Left renal cortex interstitium (tissue), 4 donors: ENCODE results near the gene CCS. TPM values are rescaled to one million over a fixed set of nuclear protein-coding genes. Genes with fewer than 3 reads are reported as not detected.
"Not testable (repeated sequence)": the region's sequence is repeated elsewhere in the genome, so short reads cannot be mapped to it uniquely, and the experiment has no call there.

Experiments
- DNase-seq, 4 donors: peaks; one replicate each; pipeline ENCODE4 v3.0.0-alpha.2; 2013; ENCODE audit warnings: low read depth in 4 of 4, low spot score in 2 of 4, missing footprints in 1 of 4
- polyA plus RNA-seq, 4 donors: library from polyadenylated mRNA; unstranded; fragments of 120-200 nt; gene quantifications; one replicate each; pipeline ENCODE4 v1.2.1, GENCODE V29; 2013; ENCODE audit not compliant: insufficient read length in 4 of 4

CCS gene
- polyA plus RNA-seq, 4 donors, result 39.1 to 78.2 (median 64.9) TPM

DNA sequence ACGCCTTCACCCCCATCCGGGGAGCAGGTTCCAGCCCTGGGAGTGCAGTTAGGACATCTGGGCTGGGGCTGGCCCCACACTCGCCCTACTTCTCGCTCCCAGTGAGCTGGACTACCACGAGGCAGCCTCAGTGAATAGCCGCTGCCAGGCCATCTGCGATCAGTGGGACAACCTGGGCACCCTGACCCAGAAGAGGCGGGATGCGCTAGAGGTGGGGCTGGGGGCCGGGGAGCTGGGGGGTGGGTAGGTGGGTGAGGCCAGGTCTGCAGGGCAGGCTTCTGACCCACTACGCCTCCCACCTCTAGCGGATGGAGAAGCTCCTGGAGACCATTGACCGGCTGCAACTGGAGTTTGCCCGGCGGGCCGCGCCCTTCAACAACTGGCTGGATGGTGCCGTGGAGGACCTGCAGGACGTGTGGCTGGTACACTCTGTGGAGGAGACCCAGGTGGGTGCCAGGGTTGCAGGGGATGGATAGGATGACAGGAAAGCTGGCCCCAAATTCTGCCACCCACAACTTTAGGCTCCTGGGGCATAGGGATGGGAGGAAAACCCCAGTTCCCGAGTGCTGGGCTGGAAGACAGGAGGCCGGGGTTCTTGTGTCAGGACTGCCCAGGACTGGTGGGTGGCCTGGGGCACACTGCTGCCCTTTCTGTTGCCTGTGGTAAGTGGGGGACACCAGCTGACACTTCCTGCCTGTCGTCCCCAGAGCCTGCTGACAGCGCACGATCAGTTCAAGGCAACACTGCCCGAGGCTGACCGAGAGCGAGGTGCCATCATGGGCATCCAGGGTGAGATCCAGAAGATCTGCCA, 32.9 kb upstream of the CCS start:
- DNase-seq, result no peak

DNA sequence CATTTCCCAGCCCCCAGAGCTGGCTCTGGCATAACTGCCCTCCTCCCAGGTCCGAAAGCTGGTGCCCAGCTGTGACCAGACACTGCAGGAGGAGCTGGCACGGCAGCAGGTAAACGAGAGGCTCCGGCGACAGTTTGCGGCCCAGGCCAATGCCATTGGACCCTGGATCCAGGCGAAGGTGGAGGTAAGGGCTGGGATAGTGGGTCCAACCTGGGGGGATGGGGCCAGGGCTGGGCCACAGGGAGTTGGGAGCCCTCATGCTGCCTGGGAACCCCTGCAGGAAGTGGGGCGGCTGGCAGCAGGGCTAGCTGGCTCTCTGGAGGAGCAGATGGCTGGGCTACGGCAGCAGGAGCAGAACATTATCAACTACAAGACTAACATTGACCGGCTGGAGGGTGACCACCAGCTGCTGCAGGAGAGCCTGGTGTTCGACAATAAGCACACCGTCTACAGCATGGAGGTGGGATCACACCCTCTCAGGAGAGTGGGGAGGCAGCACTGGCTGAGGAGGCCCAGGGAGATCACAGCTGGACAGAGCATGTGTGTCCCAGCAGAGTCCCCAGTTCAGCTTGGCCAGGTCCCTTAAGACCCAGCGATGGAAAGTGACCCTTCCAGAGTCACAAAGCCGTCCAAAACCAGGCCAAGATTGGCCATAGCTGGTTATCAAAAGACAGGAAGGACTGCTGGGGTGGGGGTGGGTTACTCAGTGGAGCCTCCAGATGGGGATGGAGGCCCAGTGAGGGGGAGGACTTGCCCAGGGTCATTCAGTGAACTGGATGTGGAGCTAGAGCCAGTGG, 31.6 kb upstream of the CCS start:
- DNase-seq, result no peak

DNA sequence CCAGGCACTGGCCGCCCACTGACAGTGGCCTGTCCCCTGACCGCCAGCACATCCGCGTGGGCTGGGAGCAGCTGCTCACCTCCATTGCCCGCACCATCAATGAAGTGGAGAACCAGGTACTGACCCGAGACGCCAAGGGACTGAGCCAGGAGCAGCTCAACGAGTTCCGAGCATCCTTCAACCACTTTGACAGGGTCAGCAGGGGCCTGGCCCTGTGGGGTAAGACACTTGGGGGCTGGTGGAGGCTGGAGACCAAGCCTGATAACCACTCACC, 31.1 kb upstream of the CCS start:
- DNase-seq, result no peak

DNA sequence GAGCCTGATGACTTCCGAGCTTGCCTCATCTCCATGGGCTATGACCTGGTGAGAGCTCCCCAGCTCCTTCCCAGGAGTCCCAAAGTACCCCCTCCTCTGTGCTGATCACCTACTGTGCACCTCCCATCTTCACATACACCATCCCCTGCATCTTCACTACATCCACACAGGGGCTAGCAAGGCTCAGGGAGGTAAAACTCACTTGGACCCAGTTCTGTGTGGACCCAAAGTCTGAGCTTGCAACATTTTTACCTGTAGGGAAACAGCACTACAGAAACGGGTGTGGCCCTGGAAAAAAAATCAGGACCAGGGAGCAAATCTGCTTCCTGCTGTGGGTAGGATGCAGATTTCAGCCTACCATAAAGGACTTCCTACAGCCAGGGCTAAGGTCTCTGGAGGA, 30.7 kb upstream of the CCS start:
- DNase-seq, result no peak

DNA sequence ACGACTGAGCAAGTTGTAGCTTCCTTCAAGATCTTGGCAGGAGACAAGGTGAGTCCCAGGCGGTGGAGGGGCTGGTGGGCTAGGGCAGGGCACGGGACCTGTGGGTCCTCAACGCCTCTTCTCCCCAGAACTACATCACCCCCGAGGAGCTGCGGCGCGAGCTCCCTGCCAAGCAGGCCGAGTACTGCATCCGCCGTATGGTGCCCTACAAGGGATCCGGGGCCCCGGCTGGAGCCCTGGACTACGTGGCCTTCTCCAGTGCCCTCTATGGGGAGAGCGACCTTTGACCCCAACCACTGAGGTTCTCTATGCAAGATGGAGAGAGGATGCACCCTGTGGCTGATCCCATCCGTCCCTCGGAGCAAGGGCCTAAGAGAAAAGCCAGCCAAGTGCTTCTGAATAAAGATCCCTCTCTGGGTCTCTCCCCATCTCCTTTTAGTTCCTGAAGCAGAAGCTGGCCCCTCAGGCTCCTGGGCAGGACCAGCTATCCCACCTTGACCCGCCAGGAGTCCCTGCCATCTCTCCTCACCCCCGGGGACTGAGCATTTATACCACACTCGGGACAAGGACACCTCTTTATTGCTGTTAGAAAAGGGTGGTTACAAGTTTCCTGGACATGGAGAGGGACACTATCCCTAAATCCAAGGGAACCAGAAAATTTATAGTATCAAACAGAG, 29.9 kb upstream of the CCS start:
- no peak for DNase-seq

DNA sequence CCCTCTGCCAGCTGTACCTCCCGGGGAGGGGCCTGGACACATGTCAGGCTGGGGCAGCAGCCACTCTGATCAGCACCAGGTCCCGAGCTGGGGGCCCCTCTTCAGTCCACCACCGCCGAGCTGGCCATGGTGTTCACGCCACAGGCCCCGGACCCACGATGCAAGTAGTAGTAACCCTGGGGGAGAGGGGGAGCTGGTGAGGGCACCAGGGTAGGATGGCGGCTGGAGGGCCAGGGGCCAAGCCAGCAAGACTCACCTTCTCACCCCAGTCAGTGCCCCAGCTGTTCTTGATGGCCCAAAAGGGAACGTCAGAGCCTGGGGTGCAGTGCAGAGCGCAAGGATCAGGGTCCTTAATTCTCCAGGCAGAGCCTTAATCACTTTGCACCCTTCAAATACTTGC, 29.2 kb upstream of the CCS start:
- no peak for DNase-seq

DNA sequence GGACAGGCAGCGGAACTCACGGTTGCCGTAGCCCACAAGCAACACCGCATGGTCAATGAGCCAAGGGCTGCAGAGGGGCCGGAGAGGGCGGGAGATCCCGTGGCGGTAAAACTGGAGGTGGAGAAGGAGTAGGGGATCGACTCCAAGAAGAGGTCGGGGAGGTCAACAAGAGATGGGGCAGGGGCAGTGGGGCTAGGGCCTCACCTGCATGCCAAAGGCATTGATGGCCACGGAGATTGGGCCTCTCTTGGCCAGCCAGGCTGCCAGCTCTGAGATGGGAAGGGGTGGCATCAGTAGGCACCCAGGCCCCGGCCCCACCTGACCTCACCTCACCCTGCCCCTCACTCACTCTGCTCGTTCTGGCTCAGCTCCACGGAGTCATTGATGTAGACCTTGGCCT, 28.4 kb upstream of the CCS start:
- no peak for DNase-seq

DNA sequence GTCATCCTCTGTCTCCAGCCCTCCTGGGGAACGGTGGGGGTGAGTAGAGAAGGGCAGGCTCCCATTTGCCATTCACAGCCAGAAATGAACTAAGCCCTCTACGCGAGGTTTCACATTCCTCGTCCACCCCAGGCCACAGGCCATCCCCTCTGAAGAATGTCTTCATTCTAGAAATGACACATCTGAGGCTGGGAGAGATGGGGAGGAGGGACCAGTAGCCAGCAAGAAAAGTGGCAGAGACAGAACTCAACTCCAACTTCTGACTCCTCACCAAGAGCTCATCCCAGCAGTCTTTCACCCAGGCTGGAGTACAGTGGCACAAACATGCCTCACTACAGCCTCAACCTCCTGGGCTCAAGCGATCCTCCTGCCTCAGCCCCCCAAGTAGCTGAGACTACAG, 28.0 kb upstream of the CCS start:
- no peak for DNase-seq

DNA sequence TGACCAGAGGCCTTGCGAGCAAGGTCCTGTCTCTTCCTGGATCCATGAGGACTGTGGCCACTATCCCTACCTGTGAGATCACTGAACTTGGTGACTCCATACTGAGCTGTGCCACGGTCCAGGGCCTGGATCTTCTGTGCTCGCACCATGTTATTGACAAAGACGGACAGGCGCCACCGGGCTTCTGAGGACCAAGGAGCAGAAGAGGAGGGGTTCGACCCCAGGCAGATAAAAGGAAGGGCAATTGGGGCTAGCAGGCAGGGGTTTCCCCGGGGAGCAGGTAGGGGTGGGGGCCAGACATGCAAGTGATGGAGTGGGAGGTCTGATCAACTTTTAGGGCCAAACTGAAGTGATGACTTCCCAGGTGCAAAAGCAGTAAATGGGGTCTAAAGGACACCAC, 26.8 kb upstream of the CCS start:
- DNase-seq, result no peak

DNA sequence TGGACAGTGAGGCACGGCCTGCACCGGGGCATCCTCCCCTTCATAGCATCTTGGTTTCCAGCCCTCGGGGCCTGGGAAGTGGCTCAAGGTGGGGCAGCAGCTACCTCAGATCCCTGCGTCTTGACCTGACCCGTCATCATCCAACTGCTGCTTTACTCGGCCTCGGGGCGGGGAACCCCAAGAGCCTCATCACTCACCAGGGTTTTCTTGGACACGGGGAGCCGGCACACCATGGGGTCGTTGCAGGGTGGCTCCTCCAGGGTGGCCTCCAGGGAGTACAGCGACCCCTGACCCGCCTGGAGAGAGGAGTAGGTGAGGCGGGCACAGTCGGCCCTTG, 25.2 kb upstream of the CCS start:
- no peak for DNase-seq

DNA sequence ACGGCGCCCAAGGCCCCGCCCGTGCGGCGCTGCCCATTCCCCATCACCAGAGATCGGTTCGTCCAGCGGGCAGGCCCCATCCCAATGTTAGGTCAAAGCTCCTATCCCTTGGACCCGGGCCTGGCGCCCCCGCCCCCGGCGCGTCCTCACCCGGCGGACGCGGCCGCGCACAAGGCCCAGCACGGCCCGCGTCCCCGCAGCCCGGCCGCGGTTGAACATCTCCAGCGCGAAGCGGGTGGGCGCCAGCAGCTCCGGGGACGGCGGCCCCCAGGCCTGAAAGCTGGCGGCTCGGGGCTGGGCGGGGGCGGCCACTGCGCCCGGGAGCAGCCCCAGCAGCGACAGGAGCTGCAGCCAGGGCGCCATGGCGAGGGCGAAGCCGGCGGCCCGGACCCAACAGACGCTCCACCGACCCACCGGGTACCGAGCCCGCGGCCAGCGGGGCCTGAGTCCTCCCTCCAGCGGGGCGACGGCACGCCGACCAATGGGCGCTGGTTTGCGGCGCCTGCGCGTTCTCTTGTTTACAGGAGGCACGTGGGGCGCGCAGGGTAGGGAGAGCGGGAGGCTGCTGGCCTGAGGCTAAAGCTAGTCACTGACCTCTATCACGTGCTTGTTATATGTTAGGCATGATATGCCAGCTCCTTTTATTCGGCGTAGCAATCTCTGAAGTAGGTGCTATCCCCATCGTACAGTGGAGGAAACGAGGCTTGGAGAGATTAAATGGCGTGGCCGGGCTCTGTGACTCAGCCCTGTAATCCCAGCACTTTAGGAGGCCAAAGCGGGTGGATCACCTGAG, 24.7 kb upstream of the CCS start, which contains the start of gene CTSF:
Gene CTSF (minus strand): TSS at position 483 of the 793 bp plus-strand sequence. CDS start 120 bp downstream, at position 363.
- peak in 3 of 4 donors; percentile 23 to 63 (median 48) for DNase-seq

DNA sequence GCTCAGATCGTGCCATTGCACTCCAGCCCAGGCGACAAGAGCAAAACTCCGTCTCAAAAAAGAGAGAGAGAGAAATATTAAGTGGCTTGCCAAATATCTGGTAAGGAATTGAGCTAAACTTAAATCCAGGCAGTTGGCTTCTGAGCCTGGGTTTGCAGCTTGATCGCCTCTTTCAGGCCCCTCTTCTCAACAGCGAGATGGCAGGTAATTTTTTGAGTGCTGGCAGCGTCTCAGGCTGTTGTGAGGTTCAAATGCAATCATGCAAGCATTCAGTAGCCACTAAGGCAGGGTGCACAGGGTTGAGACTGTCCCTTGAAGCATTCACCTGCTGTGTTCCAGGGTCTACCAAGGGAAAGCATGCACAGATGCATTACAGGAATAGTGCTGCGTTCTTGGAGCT, 23.9 kb upstream of the CCS start:
- DNase-seq, result no peak

DNA sequence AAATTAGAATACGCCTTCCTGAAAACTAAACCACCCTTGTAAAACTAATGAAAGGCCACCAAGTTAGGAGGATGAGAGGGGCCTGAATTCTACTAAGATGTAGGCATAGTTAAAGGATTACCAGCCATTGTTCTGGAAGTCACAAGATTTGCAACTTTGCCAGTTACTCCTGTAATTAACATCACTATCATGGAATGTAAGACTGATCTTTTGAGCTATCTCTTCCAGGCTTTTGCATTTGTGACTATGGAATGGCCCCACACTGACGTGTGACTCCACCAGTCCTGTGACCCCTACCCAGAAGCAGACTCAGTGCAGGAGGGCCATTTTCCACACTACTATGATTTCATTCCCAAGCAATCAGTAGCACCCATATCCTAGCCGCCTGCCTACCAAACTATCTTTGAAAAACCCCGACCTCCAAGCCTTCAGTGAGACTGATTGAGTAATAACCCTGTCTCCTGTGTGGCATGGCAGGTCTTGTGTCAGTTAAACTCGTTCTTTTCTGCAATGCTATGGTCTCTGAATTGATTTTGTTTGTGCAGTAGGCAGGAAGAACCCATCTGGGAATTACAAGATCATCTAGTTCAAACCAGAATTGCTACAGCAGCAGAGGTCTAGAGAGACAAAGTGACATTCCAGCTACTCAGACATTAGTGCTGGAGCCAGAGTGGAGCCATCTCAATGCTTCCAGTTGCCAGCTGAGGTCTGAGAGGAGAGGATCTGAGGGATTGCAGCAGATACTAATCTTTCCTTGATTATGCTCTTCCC, 22.7 kb upstream of the CCS start:
- no peak for DNase-seq

DNA sequence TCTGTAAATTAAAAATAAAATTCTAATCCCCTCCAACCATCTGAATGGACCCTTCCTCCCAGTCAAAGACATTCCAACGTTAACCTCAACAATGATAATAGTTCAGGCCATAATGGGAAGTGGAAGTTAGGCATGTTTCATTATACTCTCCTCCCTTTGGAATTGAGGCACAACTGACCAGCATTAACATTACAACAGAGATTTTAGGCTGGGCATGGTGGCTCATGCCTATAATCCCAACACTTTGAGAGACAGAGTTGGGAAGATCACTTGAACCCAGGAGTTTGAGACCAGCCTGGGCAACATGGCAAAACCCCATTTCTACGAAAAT, 22.2 kb upstream of the CCS start:
- DNase-seq, result no peak

DNA sequence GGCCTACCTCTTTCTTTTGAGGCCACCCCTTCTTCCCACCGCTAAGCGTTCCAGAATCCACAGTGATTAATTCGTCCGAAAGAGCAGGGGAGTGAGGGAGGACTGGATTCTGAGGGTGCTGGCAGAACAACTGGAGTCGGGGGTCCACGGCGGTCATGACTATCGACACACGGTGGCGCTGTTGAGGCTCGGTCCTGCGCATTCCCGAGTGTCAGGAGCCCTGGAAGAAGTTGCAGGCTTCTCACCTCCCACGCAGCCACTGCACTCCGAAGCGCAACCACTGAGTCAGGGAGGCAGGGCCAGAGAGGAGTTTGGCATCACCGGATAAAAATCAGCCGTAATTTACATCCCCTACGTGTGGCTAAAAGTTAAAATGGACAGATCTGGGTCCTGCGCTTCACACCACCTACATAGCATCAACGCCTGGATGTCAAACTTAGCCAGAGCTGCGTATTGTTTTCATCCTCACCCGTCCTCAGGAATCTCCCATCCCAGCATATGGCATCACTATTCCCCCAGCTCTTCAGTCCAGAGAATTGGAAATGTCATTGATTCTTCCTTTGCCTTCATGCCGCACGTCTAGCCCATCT, 13.9 kb upstream of the CCS start:
- peak in 2 of 4 donors; percentile 56 to 71 for DNase-seq

DNA sequence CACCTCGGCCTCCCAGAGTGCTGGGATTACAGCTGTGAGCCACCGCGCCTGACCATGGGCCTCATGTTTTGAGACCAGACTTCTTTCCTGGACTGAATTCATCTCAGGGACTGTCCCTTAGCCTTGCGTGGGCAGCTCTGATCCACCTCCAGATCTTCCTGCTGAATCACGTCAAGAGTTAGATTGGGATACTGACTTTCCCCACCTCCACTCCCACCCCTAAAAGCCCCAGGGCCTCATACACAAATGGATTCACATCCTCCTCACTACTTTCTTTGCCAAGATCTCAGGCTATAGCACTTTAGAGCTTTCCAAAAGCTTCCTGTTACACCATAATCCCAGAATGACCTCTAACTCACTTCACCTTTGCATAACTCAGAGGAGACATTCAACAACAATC, 12.2 kb upstream of the CCS start:
- DNase-seq, result no peak

DNA sequence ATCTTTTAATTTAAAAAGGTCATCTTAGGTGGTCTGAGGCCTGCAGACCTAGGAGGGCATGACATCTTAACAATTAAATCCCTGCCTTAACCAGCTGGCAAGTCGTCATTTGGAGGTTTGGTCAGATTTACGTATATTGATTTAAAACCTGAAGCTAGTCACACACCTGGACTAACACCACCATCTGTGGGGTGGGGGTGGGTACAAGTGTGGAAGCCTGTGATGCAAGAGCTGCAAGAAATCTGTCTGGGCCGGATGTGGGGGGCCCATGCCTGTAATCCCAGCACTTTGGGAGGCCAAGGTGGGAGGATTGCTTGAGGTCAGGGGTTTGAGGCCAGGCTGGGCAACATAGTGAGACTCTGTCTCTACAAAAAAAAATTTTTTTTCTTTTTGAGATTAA, 11.7 kb upstream of the CCS start:
- DNase-seq, result no peak

DNA sequence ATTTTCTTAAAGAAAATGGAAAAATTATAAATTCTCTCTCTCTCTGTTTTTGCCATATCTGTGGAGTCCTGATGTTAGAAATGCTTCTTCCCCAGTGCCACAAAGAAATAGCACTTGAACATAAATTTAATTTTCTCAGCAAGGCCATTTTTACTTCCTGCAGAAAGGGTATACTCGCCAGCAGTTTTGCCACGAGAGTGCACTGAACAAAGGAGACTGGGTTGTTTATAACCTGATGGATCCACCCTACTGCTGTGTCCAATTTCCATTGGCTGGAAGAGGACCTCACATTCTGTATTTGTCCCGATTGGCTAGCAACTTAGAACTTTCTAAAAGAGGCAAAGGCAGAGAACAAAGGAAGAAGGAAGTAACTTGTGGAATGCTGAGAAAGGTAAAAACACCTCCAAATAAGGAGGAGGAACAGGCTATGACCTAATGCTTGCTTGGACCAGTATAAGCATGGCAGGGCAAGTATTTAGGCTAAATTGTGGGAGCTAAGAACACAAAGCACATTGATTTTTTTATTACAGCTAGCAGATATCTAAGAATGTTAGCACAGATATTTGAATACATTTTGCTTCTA, 10.3 kb upstream of the CCS start:
- not testable (repeated sequence) for DNase-seq

DNA sequence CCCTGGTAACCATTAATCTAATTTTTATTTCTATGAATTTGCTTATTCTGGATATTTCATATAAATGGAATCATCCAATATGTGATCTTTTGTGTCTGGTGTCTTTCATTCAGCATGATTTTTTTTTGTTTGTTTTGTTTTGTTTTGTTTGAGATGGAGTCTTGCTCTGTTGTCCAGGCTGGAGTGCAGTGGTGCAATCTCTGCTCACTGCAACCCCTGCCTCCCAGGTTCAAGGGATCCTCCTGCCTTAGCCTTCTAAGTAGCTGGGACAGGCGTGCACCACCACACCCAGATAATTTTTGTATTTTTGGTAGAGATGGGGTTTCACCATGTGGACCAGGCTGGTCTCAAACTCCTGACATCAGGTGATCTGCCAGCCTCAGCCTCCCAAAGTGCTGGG, 7.5 kb upstream of the CCS start:
- not testable (repeated sequence) for DNase-seq

DNA sequence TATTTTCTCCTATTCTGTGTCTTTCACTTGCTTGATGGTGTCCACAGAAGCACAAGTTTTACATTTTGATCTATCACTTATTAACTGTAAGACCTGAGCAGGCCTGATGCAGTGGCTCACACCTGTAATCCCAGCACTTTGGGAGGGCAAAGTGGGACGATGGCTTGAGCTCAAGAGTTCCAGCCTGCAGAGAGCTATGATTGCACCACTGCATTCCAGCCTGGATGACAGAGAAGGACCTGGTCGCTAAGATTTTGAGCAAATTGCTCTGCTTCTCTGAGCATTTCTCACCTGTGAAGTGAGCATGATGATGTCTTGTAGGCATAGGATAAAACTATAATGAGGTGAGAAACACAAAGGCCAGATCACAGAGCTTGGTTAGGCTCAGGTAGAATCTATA, 6.8 kb upstream of the CCS start:
- no peak for DNase-seq
